ENCODE data around the gene PTBP1. TPM values are rescaled to one million over a fixed set of nuclear protein-coding genes. Genes with fewer than 3 reads are reported as not detected.
"Not testable (repeated sequence)": the region's sequence is repeated elsewhere in the genome, so short reads cannot be mapped to it uniquely, and the experiment has no call there.

PTBP1 gene
- total and polyA plus RNA-seq, 2 donors (not counting 1 experiment from before 2014, with no cell fraction given): 137 to 309 TPM

DNA sequence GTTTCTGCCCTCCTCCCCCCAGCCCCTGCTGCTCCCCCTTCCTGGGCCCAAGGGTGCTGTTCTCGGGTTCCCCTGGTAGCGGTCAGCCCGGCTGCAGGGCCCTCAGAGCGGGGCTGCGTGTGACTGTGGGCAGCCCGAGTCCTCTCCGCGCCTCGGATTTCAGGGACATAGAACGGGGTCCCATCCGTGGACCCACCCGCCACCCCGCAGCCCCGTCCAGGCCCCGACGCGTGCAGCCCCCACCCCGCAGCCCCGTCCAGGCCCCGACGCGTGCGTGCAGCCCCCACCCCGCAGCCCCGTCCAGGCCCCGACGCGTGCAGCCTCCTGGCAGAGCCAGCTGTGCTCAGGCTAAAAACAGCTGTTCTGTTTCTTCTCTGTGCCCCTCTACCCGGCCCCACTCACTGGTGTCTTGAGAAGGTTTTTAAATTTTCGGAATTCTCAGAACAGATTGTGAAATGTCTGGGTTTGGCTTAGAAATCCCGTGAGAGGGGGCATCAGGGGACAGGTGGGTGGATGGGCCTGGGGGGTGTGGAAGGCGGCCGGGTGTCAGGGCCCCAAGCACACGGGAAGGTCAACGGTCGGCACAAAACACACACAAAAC, 38.1 kb downstream of the PTBP1 start:
- H3K79me2 ChIP-seq (ENCODE audit: control insufficient read depth, insufficient read depth, low read length): no peaks in the 10 kb centered on the region
- H3K9me3 Mint-ChIP-seq (ENCODE audit: insufficient read depth): no peaks in the 10 kb centered on the region
- H3K4me3 ChIP-seq (ENCODE audit: control extremely low read depth in 1 of 5, extremely low read depth in 1 of 5, insufficient read depth in 1 of 5, low read depth in 2 of 5, low read length in 4 of 5): no peak overlapping the region
- H3K27ac ChIP-seq (ENCODE audit: low read length in 2 of 2): no peak overlapping the region
- 86% methylated on average over 27 of the region's 36 CpGs for WGBS (ENCODE audit: insufficient coverage)
- H4K20me1 ChIP-seq (ENCODE audit: control insufficient read depth, insufficient read depth, low read length, poor library complexity, severe bottlenecking): no peaks in the 10 kb centered on the region
- no peaks in the 10 kb centered on the region for H3K4me1 Mint-ChIP-seq
- ChIA-PET POLR2A (no interaction called here), CTCF (no interaction called here)
- DNase-seq: no peak
- H3K9me3 ChIP-seq (ENCODE audit: control extremely low read depth in 1 of 3, control insufficient read depth in 2 of 3, insufficient read depth in 1 of 3, low read length in 2 of 3): peaks cover 0 to 2% (median 0%) of the 10 kb centered on the region in 3 donors
- peaks cover 15% of the 10 kb centered on the region for H3K27me3 Mint-ChIP-seq
- H3K9ac ChIP-seq (ENCODE audit: low read length): no peak overlapping the region
- H3K4me3 Mint-ChIP-seq: no peak overlapping the region
- no peaks in the 10 kb centered on the region for H3K4me1 ChIP-seq (ENCODE audit: control insufficient read depth in 2 of 2, insufficient read depth in 2 of 2, low read length in 2 of 2)
- no peak overlapping the region for H3K27ac Mint-ChIP-seq
- peaks cover 0 to 22% (median under 1%) of the 10 kb centered on the region in 4 experiments for H3K27me3 ChIP-seq (replicated peaks in 1 of 4; ENCODE audit: control extremely low read depth in 1 of 4, control insufficient read depth in 3 of 4, insufficient read depth in 4 of 4, low read length in 3 of 4)
- H3K4me2 ChIP-seq (replicated peaks; ENCODE audit: low read depth, low read length, poor library complexity, severe bottlenecking): no peak overlapping the region
- no peaks in the 10 kb centered on the region for H3K36me3 ChIP-seq (replicated peaks in 1 of 2; ENCODE audit: control extremely low read depth in 1 of 2, control insufficient read depth in 1 of 2, extremely low read depth in 1 of 2, insufficient read depth in 2 of 2, low read length in 1 of 2)
- TF ChIP-seq EZH2 (IDR thresholded peaks at IDR 0.05; ENCODE audit: borderline replicate concordance, insufficient read depth, low read depth, low read length, poor library complexity, severe bottlenecking) (no peak), CTCF (IDR thresholded peaks at IDR 0.05) (no peak)
- intact Hi-C loops (cut with micrococcal nuclease): no loop called here
- no peak for ATAC-seq (ENCODE audit: low read depth)
- no peak overlapping the region for H2AFZ ChIP-seq (ENCODE audit: insufficient read depth, low read depth, low read length, poor library complexity, severe bottlenecking)

- ChIA-PET POLR2A (no interaction called here), CTCF (no interaction called here)
- Mint-ChIP-seq H3K27me3 (peaks cover 18% of the 10 kb centered on the region), H3K4me1 (peaks cover 9% of the 10 kb centered on the region), H3K9me3 (ENCODE audit: insufficient read depth) (peaks cover 2% of the 10 kb centered on the region), H3K27ac (no peak within 1 kb of the TSS), H3K4me3 (no peak within 1 kb of the TSS)
- Histone ChIP-seq H3K36me3 (replicated peaks in 1 of 2; ENCODE audit: control extremely low read depth in 1 of 2, control insufficient read depth in 1 of 2, extremely low read depth in 1 of 2, insufficient read depth in 2 of 2, low read length in 1 of 2) (no peaks in the 10 kb centered on the region), H3K9me3 (ENCODE audit: control extremely low read depth in 1 of 3, control insufficient read depth in 2 of 3, insufficient read depth in 1 of 3, low read length in 2 of 3) (peaks cover 0 to 4% (median 0%) of the 10 kb centered on the region in 3 donors), H3K27me3 (replicated peaks in 1 of 4; ENCODE audit: control extremely low read depth in 1 of 4, control insufficient read depth in 3 of 4, insufficient read depth in 4 of 4, low read length in 3 of 4) (peaks cover 0 to 37% (median 12%) of the 10 kb centered on the region in 4 experiments), H3K4me3 (ENCODE audit: control extremely low read depth in 1 of 5, extremely low read depth in 1 of 5, insufficient read depth in 1 of 5, low read depth in 2 of 5, low read length in 4 of 5) (no peak within 1 kb of the TSS), H4K20me1 (ENCODE audit: control insufficient read depth, insufficient read depth, low read length, poor library complexity, severe bottlenecking) (no peaks in the 10 kb centered on the region), H3K79me2 (ENCODE audit: control insufficient read depth, insufficient read depth, low read length) (no peaks in the 10 kb centered on the region), H3K27ac (ENCODE audit: low read length in 2 of 2) (no peak within 1 kb of the TSS), H3K9ac (ENCODE audit: low read length) (no peak within 1 kb of the TSS), H2AFZ (ENCODE audit: insufficient read depth, low read depth, low read length, poor library complexity, severe bottlenecking) (no peak within 1 kb of the TSS), H3K4me2 (replicated peaks; ENCODE audit: low read depth, low read length, poor library complexity, severe bottlenecking) (no peak within 1 kb of the TSS), H3K4me1 (ENCODE audit: control insufficient read depth in 2 of 2, insufficient read depth in 2 of 2, low read length in 2 of 2) (peaks cover 2 to 8% of the 10 kb centered on the region in 2 donors)
- 68% methylated on average over 22 of the region's 24 CpGs for WGBS (ENCODE audit: insufficient coverage)
- no peak for TF ChIP-seq CTCF (IDR thresholded peaks at IDR 0.05)
- TF ChIP-seq EZH2 (IDR thresholded peaks at IDR 0.05; ENCODE audit: borderline replicate concordance, insufficient read depth, low read depth, low read length, poor library complexity, severe bottlenecking): no peak
- no peak for DNase-seq
- no peak for ATAC-seq (ENCODE audit: low read depth)
- intact Hi-C loops (cut with micrococcal nuclease): no loop called here
Measured at GRCh38 chr19:840519-841206, 43.4 kb downstream of the PTBP1 start, which contains the start of gene PRTN3. PRTN3 (plus strand) TSS chr19:840999; CDS start chr19:841009, 10 bp downstream.

DNA sequence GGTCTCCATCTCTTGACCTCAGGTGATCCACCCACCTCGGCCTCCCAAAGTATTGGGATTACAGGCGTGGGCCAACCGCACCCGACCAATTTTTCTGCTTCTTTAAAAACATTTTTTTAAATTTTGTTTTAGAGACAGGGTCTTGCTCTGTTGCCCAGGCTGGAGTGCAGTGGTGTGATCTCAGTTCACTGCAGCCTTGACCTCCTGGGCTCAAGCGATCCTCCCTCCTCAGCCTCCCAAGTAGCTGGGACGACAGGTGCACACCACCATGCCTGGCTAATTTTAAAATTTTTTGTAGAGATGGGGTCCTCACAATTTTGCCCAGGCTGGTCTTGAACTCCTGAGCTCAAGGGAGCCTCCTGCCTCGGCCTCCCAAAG, 45.5 kb downstream of the PTBP1 start:
- DNase-seq; ATAC-seq (ENCODE audit: low read depth); POLR2A ChIA-PET; H3K9ac ChIP-seq (ENCODE audit: low read length); H3K9me3 ChIP-seq (ENCODE audit: control extremely low read depth in 1 of 3, control insufficient read depth in 2 of 3, insufficient read depth in 1 of 3, low read length in 2 of 3); intact Hi-C loops (cut with micrococcal nuclease); H4K20me1 ChIP-seq (ENCODE audit: control insufficient read depth, insufficient read depth, low read length, poor library complexity, severe bottlenecking); H3K27ac Mint-ChIP-seq; H3K79me2 ChIP-seq (ENCODE audit: control insufficient read depth, insufficient read depth, low read length); H3K4me2 ChIP-seq (replicated peaks; ENCODE audit: low read depth, low read length, poor library complexity, severe bottlenecking); H3K4me3 ChIP-seq (ENCODE audit: control extremely low read depth in 1 of 5, extremely low read depth in 1 of 5, insufficient read depth in 1 of 5, low read depth in 2 of 5, low read length in 4 of 5); H3K4me1 ChIP-seq (ENCODE audit: control insufficient read depth in 2 of 2, insufficient read depth in 2 of 2, low read length in 2 of 2); CTCF ChIA-PET; H2AFZ ChIP-seq (ENCODE audit: insufficient read depth, low read depth, low read length, poor library complexity, severe bottlenecking); H3K36me3 ChIP-seq (replicated peaks in 1 of 2; ENCODE audit: control extremely low read depth in 1 of 2, control insufficient read depth in 1 of 2, extremely low read depth in 1 of 2, insufficient read depth in 2 of 2, low read length in 1 of 2); H3K27ac ChIP-seq (ENCODE audit: low read length in 2 of 2); H3K9me3 Mint-ChIP-seq (ENCODE audit: insufficient read depth); H3K4me3 Mint-ChIP-seq: not testable (repeated sequence)
- WGBS (ENCODE audit: insufficient coverage): 78% methylated on average over 3 of the region's 7 CpGs
- peaks cover 21% of the 10 kb centered on the region for H3K27me3 Mint-ChIP-seq
- peaks cover 10% of the 10 kb centered on the region for H3K4me1 Mint-ChIP-seq
- H3K27me3 ChIP-seq (replicated peaks in 1 of 4; ENCODE audit: control extremely low read depth in 1 of 4, control insufficient read depth in 3 of 4, insufficient read depth in 4 of 4, low read length in 3 of 4): peaks cover 0 to 43% (median 15%) of the 10 kb centered on the region in 4 experiments

Data from B cell (primary cell).